Lung (tissue), 12 donors: Measurements from ENCODE around the gene TBC1D4. TPM values are rescaled to one million over a fixed set of nuclear protein-coding genes. Genes with fewer than 3 reads are reported as not detected.

Experiments used
- ATAC-seq: fragments of 200-7000 bp; cut with Tn5 transposase; one replicate; pipeline ENCODE4 v1.9.1; 2020; ENCODE audit warnings: moderate number of reproducible peaks; ENCODE audit not compliant: insufficient read depth, low FRiP score
- DNase-seq, 3 donors: peaks; one replicate each; pipeline ENCODE4 v3.0.0-alpha.2; 2013 to 2017
- H3K27ac ChIP-seq, 2 donors: one replicate each; pipeline ENCODE4 v1.5.1; 2013; ENCODE audit warnings: mild to moderate bottlenecking in 2 of 2, moderate library complexity in 2 of 2, control low read depth in 1 of 2, inconsistent platforms in 1 of 2, low read depth in 1 of 2, low read length in 1 of 2
- H3K27me3 ChIP-seq, 3 donors: one replicate each; pipeline ENCODE4 v1.5.1; 2013; ENCODE audit warnings: low read length in 2 of 3; ENCODE audit not compliant: control insufficient read depth in 3 of 3, insufficient read depth in 3 of 3
- H3K36me3 ChIP-seq, 4 donors: one replicate each; pipeline ENCODE4 v1.5.1; 2013; ENCODE audit warnings: low read length in 4 of 4, mild to moderate bottlenecking in 1 of 4, moderate library complexity in 1 of 4; ENCODE audit not compliant: control insufficient read depth in 4 of 4, insufficient read depth in 4 of 4
- H3K4me1 ChIP-seq, 5 donors: one replicate each; pipeline ENCODE4 v1.5.1; 2013; ENCODE audit warnings: low read length in 5 of 5, mild to moderate bottlenecking in 2 of 5, moderate library complexity in 1 of 5; ENCODE audit not compliant: control insufficient read depth in 5 of 5, insufficient read depth in 5 of 5
- H3K4me3 ChIP-seq: one replicate; pipeline ENCODE4 v1.5.1; 2013; ENCODE audit warnings: mild to moderate bottlenecking, control low read depth, moderate library complexity
- H3K9ac ChIP-seq, 2 donors: one replicate each; pipeline ENCODE4 v1.5.1; 2013; ENCODE audit warnings: low read length in 2 of 2, control low read depth in 1 of 2; ENCODE audit not compliant: insufficient read depth in 1 of 2
- H3K9me3 ChIP-seq, 4 donors: one replicate each; pipeline ENCODE4 v1.5.1; 2013; ENCODE audit warnings: low read length in 3 of 4, mild to moderate bottlenecking in 1 of 4, moderate library complexity in 1 of 4; ENCODE audit not compliant: control insufficient read depth in 4 of 4, insufficient read depth in 3 of 4
- CTCF ChIP-seq: IDR thresholded peaks from 2 replicates; pipeline ENCODE4 v1.5.1; 2012; ENCODE audit warnings: mild to moderate bottlenecking; ENCODE audit errors: control extremely low read depth, extremely low read depth
- WGBS, 2 donors: extraction: QIAGEN DNeasy Blood & Tissue Kit; methylation state at CpG; one replicate each; pipeline ENCODE4 v1.1.7; 2013; 5-methylcytosine and 5-hydroxymethylcytosine counted together
- polyA plus RNA-seq, 2 donors: library from polyadenylated mRNA; stranded (reverse); fragments of 200-250 nt; gene quantifications; one replicate each; pipeline ENCODE4 v1.2.1, GENCODE V29; 2013
- total RNA-seq, 2 donors: library from RNA; depleted of rRNA in 1 of 2; stranded (reverse); fragments of >200 nt in 1 of 2; gene quantifications; one replicate each; pipeline ENCODE4 v1.2.1, GENCODE V29; 2014 to 2021
- donor health status: control.
- donor health status: control.
- donor health status: Bipolar disorder and iron deficiency.
- donor health status: healthy.
- donor health status: DM: yes; HTN: yes; CAD: no.

Gene TBC1D4
- total and polyA plus RNA-seq, 4 donors, result 4.3 to 26.4 (median 14.0) TPM

GRCh38 chr13:75485286-75486062, 3.5 kb upstream of the TBC1D4 start:
- WGBS, 2 donors, result 94 to 100% methylated on average over 1 of the region's 1 CpG

GRCh38 chr13:75482820-75483079, 781 bp upstream of the TBC1D4 start:
- Histone ChIP-seq H3K4me1 (peaks cover 0 to 26% (median 8%) of the 10 kb centered on the region in 5 donors), H3K27me3 (no peaks in the 10 kb centered on the region), H3K9ac (peak overlapping the region in 1 of 2 donors; percentile 87), H3K27ac (no peak overlapping the region), H3K36me3 (no peaks in the 10 kb centered on the region), H3K9me3 (no peaks in the 10 kb centered on the region), H3K4me3 (no peak overlapping the region)
- WGBS, 2 donors, result 0 to 2% methylated on average over 1 of the region's 1 CpG
- no peak for TF ChIP-seq CTCF
- DNase-seq (no peak), ATAC-seq (no peak)

More at GRCh38 chr13:75485286-75486062, 3.5 kb upstream of the TBC1D4 start:
- Histone ChIP-seq H3K4me1 (peaks cover 0 to 8% (median 3%) of the 10 kb centered on the region in 5 donors), H3K9me3 (no peaks in the 10 kb centered on the region), H3K36me3 (no peaks in the 10 kb centered on the region), H3K4me3 (no peak overlapping the region), H3K27me3 (no peaks in the 10 kb centered on the region), H3K27ac (no peak overlapping the region), H3K9ac (no peak overlapping the region)
- ATAC-seq, result no peak
- no peak for DNase-seq
- no peak for TF ChIP-seq CTCF

GRCh38 chr13:75481176-75482069, 546 bp downstream of the TBC1D4 start:
- peak overlapping the region in 1 of 2 donors; percentile 13 for H3K9ac ChIP-seq
- no peaks in the 10 kb centered on the region for H3K36me3 ChIP-seq
- no peak for TF ChIP-seq CTCF
- peak overlapping the region; percentile 79 for H3K4me3 ChIP-seq
- peaks cover 0 to 28% (median 8%) of the 10 kb centered on the region in 5 donors for H3K4me1 ChIP-seq
- DNase-seq, result peak; percentile 58 to 65 (median 60)
- H3K9me3 ChIP-seq, result no peaks in the 10 kb centered on the region
- no peaks in the 10 kb centered on the region for H3K27me3 ChIP-seq
- H3K27ac ChIP-seq, result peak overlapping the region; percentile 85 to 95
- peak; percentile 50 for ATAC-seq
- WGBS, 2 donors, result 0 to 1% methylated on average over 59 to 100 of the region's 100 CpGs
